Activated gamma-delta T cell treated with anti-CD3 and anti-CD28 coated beads, Interleukin-2, amount 50 U/mL, for 16 hours (primary cell): ENCODE data around the gene TOR4A.
"Not testable (repeated sequence)": the region's sequence is repeated elsewhere in the genome, so short reads cannot be mapped to it uniquely, and the experiment has no call there.

Experiments used
- DNase-seq: peaks from one replicate; pipeline ENCODE4 v3.0.0-alpha.2; 2020; ENCODE audit warnings: low read depth

TOR4A gene

GRCh38 chr9:137252555-137253506 is 24.7 kb upstream of the TOR4A start:
- no peak for DNase-seq

- DNase-seq, result no peak
Measured at GRCh38 chr9:137253717-137254623, 23.6 kb upstream of the TOR4A start.

GRCh38 chr9:137254624-137255447 is 22.7 kb upstream of the TOR4A start, which contains the start of gene NELFB:
TSS of gene NELFB (plus strand) at chr9:137255327.
- DNase-seq, result peak; percentile 91

- DNase-seq, result no peak
Measured at GRCh38 chr9:137255448-137256114, 21.9 kb upstream of the TOR4A start.

- no peak for DNase-seq
Measured at GRCh38 chr9:137256362-137256761, 21.2 kb upstream of the TOR4A start.

GRCh38 chr9:137256856-137257255 is 20.7 kb upstream of the TOR4A start:
- DNase-seq, result no peak

GRCh38 chr9:137262173-137262908 is 15.2 kb upstream of the TOR4A start:
- DNase-seq, result not testable (repeated sequence)

- DNase-seq, result no peak
Measured at GRCh38 chr9:137262909-137263285, 14.6 kb upstream of the TOR4A start.

GRCh38 chr9:137263506-137263905 is 14.0 kb upstream of the TOR4A start:
- no peak for DNase-seq

GRCh38 chr9:137264067-137264466 is 13.5 kb upstream of the TOR4A start:
- DNase-seq, result no peak

- no peak for DNase-seq
Measured at GRCh38 chr9:137265496-137266161, 11.9 kb upstream of the TOR4A start.

GRCh38 chr9:137266162-137266527 is 11.4 kb upstream of the TOR4A start:
- DNase-seq, result no peak

GRCh38 chr9:137266585-137267453 is 10.7 kb upstream of the TOR4A start:
- no peak for DNase-seq

- no peak for DNase-seq
Measured at GRCh38 chr9:137267933-137268355, 9.6 kb upstream of the TOR4A start.

- DNase-seq, result no peak
Measured at GRCh38 chr9:137268538-137269201, 8.9 kb upstream of the TOR4A start.

GRCh38 chr9:137269231-137269772 is 8.2 kb upstream of the TOR4A start:
- no peak for DNase-seq

- no peak for DNase-seq
Measured at GRCh38 chr9:137270929-137271695, 6.4 kb upstream of the TOR4A start.
